Uterus (tissue), 2 donors: ENCODE results near the gene GRAMD1A.

Experiments used
- CTCF ChIP-seq, 4 experiments: fragments of 200-600 bp in 2 of 4; fragments of 450-650 bp in 2 of 4; sonication (generic) in 2 of 4; IDR thresholded peaks; one replicate each; pipeline ENCODE4 v1.5.1; 2016 to 2019; ENCODE audit warnings: antibody characterized with exemption in 4 of 4, mild to moderate bottlenecking in 2 of 4, moderate library complexity in 1 of 4
- POLR2A ChIP-seq, 2 donors: fragments of 450-650 bp; IDR thresholded peaks; one replicate each; pipeline ENCODE4 v1.6.1; 2016; ENCODE audit warnings: antibody characterized with exemption in 2 of 2, mild to moderate bottlenecking in 1 of 2, moderate library complexity in 1 of 2

GRCh38 chr19:35025969-35026368, 25.8 kb downstream of the GRAMD1A start:
- TF ChIP-seq CTCF (IDR thresholded peaks at IDR 0.05) (no peak), POLR2A (IDR thresholded peaks at IDR 0.05) (no peak)
